HG03039 (cell line): ENCODE data around the gene DENND5B.
"Not testable (repeated sequence)": the region's sequence is repeated elsewhere in the genome, so short reads cannot be mapped to it uniquely, and the experiment has no call there.

Experiments
- ATAC-seq: cut with Tn5 transposase; IDR thresholded peaks from one replicate; pipeline ENCODE4 v1.9.1; 2021; ENCODE audit warnings: mild to moderate bottlenecking, moderate library complexity; ENCODE audit not compliant: unreplicated experiment

Gene DENND5B

DNA sequence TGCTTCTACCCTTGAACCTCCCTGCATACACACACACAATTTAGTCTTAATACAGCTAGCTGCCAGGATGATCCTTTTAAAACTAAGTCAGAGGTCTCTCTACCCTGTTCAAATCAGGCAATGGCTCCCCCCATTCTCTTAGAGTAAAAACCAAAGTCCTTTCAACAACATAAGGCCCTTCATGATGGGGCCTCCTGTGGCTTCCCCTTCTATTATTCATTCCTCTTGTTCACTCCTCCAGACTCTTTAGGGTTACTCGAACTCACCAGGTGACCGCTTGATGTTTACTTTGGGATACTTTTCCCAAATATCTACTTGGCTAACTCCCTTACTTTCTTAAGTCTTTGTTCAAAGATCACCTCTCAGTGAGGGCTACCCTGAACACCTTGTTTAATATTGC lies 30.4 kb downstream of the DENND5B start:
- no peak for ATAC-seq

DNA sequence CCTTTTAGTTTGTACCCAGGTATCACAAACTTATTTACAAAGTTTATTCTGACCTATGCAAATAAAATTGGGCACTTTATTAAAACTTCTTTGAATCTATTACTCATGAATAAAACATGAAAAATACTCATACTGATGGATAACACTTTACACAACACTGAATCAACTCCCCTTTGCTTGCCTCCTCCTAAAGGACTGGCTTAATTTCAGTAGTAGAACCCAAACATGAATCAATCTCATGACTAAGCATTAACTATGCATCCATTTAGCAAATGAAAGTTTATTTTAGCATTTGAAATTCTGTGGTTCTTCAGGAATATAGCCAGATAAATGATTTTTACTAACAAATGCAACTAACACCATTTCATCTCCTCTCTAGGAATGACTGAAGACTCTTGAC lies 32.4 kb downstream of the DENND5B start:
- ATAC-seq: no peak

DNA sequence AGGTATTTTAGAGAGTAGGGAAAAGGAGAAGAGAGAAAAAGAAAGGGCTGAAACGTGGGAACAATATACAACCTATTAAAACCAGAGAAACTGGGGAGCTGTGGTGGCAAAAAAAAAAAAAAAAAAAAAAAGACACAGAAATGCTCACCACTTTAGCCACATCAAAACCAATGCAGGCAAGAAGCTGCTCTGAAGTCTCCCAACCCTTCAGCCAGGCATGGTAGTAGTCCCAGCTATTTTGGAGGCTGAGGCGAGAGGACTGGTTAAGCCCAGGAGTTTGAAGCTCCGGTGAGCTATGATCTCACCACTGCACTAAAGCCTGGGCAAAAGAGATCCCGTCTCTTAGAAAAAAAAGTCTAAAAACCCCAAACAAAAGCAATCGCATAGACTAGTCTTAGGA lies 33.2 kb downstream of the DENND5B start:
- no peak for ATAC-seq

- not testable (repeated sequence) for ATAC-seq
These were observed 35.5 kb downstream of the DENND5B start for GRCh38 chr12:31555466-31555865.

DNA sequence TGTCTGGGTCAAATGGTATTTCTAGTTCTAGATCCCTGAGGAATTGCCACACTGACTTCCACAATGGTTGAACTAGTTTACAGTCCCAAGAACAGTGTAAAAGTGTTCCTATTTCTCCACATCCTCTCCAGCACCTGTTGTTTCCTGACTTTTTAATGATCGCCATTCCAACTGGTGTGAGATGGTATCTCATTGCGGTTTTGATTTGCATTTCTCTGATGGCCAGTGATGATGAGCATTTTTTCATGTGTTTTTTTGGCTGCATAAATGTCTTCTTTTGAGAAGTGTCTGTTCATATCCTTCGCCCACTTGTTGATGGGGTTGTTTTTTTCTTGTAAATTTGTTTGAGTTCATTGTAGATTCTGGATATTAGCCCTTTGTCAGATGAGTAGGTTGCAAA lies 40.3 kb downstream of the DENND5B start:
- ATAC-seq: not testable (repeated sequence)

DNA sequence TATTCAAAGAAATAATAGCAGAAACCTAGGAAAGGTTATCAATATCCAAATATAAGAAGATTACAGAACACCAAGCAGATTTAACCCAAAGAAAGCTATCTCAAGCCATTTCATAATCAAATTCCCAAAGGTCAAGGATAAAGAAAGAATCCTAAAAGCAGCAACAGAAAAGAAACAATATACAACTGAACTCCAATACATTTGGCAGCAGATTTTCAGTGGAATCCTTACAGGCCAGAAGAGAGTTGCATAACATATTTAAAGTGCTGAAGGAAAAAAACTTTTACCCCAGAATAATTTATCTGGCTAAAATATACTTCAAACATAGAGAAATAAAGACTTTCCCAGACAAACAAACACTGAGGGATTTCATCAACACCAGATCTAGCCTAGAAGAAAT lies 54.3 kb downstream of the DENND5B start:
- ATAC-seq: no peak

DNA sequence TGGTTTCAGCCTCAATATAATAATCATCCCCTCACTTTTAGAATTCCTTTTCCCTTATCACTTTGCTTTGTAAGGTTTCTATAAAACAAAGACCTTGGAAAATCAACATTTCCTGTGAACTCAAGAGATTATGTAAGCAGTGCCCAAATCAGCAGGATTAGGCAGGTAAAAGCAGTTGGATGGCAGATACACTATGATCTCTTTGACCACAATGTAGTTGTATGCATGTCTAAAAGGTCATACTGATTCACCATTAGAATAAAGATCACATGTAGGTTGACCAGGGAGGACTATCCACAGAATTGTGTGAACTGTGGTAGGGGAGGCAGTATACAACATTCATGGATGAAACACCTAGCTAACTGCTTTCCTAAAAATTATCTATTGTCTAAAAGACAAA lies 57.5 kb downstream of the DENND5B start:
- no peak for ATAC-seq

DNA sequence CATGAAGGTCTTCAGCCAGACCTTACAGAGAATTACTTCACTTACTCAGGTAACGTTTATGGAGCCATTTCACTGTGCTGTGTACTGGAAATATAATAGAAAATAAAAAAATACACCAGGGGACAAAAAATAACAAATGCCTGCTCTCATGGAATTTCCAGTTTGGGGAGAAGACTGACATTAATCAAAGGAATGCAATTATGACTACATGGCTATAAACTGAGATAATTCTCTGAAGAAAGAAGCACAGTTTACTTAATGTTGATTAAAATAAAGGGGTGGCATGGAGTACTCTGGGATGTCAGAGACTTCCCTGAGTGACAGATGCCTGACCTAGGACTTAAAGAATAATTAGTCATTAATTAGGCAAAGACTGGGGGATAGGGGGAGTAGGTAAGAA lies 59.0 kb downstream of the DENND5B start:
- ATAC-seq: no peak

DNA sequence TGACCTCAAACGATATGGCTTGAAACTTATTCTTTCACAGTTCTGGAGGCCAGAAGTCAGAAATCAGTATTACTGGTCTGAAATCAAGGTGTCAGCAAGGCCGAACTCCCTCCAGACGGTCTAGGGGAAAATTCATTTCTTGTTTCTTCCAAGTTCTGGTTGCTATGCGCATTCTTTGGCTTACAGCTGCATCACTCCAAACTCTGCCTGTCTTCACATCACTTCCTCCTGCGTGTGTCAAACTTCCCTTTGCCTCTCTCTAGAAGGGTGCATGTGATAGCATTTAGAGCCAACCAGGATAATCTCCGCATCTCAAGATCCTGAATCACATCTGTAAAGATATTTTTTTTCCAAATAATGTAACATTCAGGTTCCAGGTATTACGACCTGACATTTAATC lies 62.8 kb downstream of the DENND5B start:
- no peak for ATAC-seq

DNA sequence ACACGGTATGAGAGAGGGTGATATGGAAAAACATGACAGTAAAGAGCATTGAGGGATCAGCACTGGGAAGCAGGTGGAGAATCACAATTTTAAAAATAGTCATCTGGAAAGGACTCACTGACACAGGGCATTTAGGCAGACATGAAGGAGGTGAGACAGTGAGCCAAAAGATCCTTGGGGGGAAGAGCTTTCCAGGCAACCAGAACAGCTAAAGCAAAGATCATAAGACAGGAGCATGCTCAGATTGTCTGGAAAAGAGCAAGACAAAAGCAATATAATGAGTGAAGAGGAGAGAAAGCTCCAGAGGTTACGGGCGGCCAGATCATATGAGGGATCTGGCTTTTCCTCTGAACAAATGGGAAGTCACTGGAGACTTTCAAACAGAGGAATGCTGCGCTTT lies 63.9 kb downstream of the DENND5B start:
- ATAC-seq: no peak

- ATAC-seq: no peak
These were observed 64.8 kb downstream of the DENND5B start for GRCh38 chr12:31526158-31526546.

DNA sequence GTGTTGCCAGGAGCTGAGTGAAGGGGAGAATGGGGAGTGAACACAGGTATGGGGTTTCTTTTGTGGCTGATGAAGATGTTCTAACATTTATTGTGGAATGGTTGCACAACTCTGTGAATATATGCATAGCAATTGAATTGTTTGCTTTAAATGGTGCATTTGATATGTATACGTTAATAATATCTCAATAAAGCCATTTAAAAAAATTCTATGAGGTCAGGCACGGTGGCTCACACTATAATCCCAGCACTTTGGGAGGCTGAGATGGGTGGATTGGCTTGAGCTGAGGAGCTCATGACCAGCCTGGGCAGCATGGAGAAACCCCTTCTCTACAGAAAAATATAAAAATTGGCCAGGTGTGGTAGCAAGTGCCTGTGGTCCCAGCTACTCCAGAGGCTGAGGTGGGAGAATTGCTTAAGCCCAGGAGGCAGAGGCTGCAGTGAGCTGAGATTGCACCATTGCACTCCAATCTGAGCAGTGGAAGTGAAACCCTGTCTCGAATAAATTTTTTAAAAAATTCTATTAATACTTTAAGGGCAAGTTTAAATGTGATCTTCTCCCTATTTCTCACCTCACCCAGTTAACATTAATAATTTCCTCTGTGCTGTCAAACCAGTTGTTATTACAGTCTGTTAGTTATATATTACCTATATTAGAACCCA lies 65.3 kb downstream of the DENND5B start:
- ATAC-seq: no peak

DNA sequence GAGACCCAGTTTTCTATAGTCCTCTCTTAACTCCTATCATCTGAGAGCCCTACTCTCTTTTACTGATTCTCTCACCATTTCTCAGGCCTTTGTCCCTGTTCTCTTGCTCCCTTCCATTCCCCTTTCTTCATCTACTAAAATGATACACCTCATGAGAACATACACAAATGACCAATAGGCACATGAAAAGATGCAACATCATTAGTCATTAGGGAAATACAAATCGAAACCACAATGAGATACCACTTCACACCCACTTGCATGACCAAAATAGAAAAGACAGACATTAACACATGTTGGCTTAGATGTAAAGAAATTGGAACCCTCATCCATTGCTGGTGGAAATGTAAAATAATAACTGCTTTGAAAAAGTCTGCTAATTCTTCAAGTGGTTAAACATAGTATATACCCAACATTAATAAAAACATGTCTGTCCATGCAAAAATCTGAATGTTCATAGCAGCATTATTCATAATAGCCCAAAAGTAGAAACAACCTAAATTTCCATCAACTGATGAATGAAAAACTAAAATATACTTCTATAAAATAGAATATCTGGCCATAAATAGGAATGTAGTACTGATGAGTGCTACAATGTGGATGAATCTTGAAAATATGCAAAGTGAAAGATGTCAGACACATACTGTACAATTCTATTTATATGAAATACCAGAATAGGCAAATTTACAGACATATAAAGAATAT lies 66.0 kb downstream of the DENND5B start:
- peak; percentile 87 for ATAC-seq

GRCh38 chr12:31523306-31523705 lies 67.6 kb downstream of the DENND5B start:
- no peak for ATAC-seq

GRCh38 chr12:31522607-31523006 lies 68.3 kb downstream of the DENND5B start:
- no peak for ATAC-seq

DNA sequence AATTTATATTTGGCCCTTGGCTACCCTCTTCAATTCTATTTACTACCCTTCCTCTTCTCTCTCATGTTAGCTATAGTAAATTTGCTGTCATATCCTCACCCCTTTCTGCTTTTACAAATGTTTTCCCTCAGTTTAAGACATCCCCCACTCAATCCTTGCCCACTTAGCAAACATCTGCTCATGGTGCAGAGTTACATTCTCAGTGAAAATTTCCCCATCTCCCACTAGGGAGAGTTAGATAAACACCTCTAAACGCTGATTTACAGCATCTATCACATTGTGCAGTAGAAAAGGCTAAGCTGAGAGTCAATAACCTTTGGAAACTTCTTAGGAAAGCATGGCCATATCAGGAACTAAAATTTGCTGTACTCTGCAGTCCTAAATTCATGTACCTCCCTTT lies 69.0 kb downstream of the DENND5B start:
- no peak for ATAC-seq

- no peak for ATAC-seq
These were observed 71.4 kb downstream of the DENND5B start for GRCh38 chr12:31519511-31519910.

GRCh38 chr12:31518680-31519227 lies 72.2 kb downstream of the DENND5B start:
- ATAC-seq: no peak

GRCh38 chr12:31517994-31518393 lies 72.9 kb downstream of the DENND5B start:
- no peak for ATAC-seq

DNA sequence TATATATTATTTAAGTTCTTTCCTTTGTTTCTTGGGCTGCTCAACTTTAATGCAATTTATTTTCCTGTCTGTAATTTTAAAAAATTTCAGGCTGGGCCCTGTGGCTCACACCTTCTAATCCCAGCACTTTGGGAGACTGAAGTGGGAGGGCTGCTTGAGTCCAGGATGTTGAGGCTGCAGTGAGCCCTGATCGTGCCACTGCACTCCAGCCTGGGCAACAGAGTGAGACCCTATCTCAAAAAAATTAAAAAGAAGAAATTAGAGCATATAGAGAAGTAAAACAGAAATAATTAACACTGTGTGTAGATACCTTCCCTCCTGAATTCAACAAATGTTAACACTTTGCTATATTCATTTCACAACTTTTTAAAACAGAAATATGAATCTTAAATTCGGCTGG lies 74.2 kb downstream of the DENND5B start:
- no peak for ATAC-seq

DNA sequence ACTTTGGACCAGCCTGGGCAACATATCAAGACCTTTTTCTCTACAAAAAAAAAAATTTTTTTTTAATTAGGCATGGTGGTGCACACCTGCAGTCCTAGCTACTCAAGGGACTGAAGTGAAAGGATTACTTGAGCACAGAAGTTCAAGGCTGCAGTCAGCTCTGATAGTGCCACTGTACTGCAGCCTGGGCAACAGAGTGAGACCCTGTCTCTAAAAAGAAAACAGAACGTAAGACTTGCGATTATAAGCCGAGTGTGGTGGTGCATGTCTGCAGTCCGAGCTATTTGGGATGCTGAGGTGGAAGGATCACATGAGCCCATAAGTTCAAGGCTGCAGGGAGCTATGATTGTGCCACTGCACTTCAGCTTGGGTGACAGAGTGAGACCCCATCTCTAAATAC lies 76.0 kb downstream of the DENND5B start:
- no peak for ATAC-seq

- no peak for ATAC-seq
These were observed 80.9 kb downstream of the DENND5B start for GRCh38 chr12:31510034-31510433.
